Astrocyte (in vitro differentiated cells and primary cell): ENCODE results near the gene LRRC55. TPM values are rescaled to one million over a fixed set of nuclear protein-coding genes. Genes with fewer than 3 reads are reported as not detected.

ENCODE experiments used
- total RNA-seq: library from RNA; stranded (reverse); gene quantifications from 2 replicates; pipeline ENCODE4 v1.2.1, GENCODE V29; 2021

The LRRC55 gene
- total RNA-seq, 1 donor from 2014 or later = not detected

Other genes starting within 250 kb of the LRRC55 start
- gene OR5AK2, start 193.0 kb upstream of the LRRC55 start, total RNA-seq = not detected in 2 replicates
- gene APLNR, start 55.3 kb downstream of the LRRC55 start, total RNA-seq = 0.07 TPM in 1 of 2 replicates, not detected in the other
- 149 and 161 TPM in 2 replicates for gene TNKS1BP1, start 143.0 kb downstream of the LRRC55 start, total RNA-seq
- 76.9 and 79.5 TPM in 2 replicates for gene SSRP1, start 153.9 kb downstream of the LRRC55 start, total RNA-seq
- gene P2RX3, start 156.4 kb downstream of the LRRC55 start, total RNA-seq = not detected in 2 replicates
- gene PRG3, start 199.2 kb downstream of the LRRC55 start, total RNA-seq = not detected in 2 replicates
- not detected in 2 replicates for gene PRG2, start 208.7 kb downstream of the LRRC55 start, total RNA-seq
- 13.3 and 16.4 TPM in 2 replicates for gene SLC43A3, start 245.2 kb downstream of the LRRC55 start, total RNA-seq